ENCODE results near the gene CCDC34. TPM values are rescaled to one million over a fixed set of nuclear protein-coding genes. Genes with fewer than 3 reads are reported as not detected.

Gene CCDC34
- total and polyA plus RNA-seq, 2 of the 4 experiments (the other 2 are of a cell fraction) = 2.5 to 4.5 TPM

DNA sequence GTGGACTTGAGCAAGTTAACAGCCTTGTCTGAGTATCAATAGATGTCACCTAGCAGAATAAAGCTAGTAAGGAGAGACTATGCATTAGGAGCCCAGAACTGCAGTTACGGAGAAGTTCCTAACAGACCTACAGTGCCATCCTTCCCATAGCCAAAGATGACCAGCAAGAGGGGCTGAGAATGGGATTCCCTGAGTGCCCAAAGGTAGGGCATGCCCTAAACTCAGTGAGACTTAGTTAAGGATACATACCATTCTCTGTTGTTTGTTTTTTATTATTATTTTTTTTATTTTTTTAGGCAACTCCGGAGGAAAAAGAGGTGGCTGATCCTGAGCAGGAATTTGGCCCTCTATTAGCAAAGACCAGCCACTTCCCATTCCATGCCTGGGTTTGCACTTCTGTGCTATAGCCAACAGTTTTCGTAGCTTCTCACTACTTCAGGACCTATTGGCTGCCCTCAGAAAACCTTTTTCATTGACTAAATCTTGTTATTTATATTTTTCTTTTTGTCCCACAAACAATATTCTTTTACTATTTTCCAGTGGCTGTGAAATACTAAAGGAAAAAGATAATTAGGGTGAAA is 33.3 kb upstream of the CCDC34 start:
- CTCF ChIA-PET = no interaction called here
- Histone ChIP-seq H4K5ac (ENCODE audit: low read depth, low read length) (peak overlapping the region; percentile 72; the same call in 1 of the 2 replicates), H2AFZ (replicated peaks; ENCODE audit: low read length, poor library complexity) (no peak overlapping the region), H2BK20ac (ENCODE audit: low read depth, low read length) (peak overlapping the region; percentile 53; the same call in 1 of the 2 replicates), H4K8ac (ENCODE audit: low read depth in 2 of 2, low read length in 2 of 2) (no peak overlapping the region; a peak in 1 of 4 replicates), H3K4me3 (ENCODE audit: insufficient read depth, low read depth, low read length) (no peak overlapping the region), H2AK9ac (replicated peaks; ENCODE audit: low read depth, low read length, poor library complexity) (no peak overlapping the region), H3K9ac (ENCODE audit: low read depth, low read length) (no peak overlapping the region), H3K23ac (ENCODE audit: low read depth, low read length) (no peak overlapping the region), H3K56ac (ENCODE audit: extremely low read depth, insufficient read depth, low read length) (no peak overlapping the region), H3K4ac (ENCODE audit: low read depth, low read length) (peak overlapping the region; percentile 44), H3K27me3 (ENCODE audit: control insufficient read depth, insufficient read depth, low read length) (no peaks in the 10 kb centered on the region), H3K18ac (ENCODE audit: low read depth, low read length) (peak overlapping the region; percentile 95), H2BK5ac (ENCODE audit: low read depth, low read length, poor library complexity, severe bottlenecking) (peak overlapping the region; percentile 74), H3K4me2 (ENCODE audit: low read depth, low read length) (peak overlapping the region; percentile 51), H3K27ac (ENCODE audit: insufficient read depth, low read length) (peak overlapping the region; percentile 50; the same call in 1 of the 2 replicates), H2BK120ac (ENCODE audit: low read depth, low read length) (peak overlapping the region; percentile 17), H3K9me3 (ENCODE audit: control insufficient read depth, insufficient read depth, low read length) (no peaks in the 10 kb centered on the region), H4K20me1 (ENCODE audit: insufficient read depth, low read length) (peaks cover 3% of the 10 kb centered on the region; the same call in 1 of the 2 replicates), H3K36me3 (ENCODE audit: control insufficient read depth, insufficient read depth, low read length) (no peaks in the 10 kb centered on the region), H4K91ac (ENCODE audit: insufficient read depth, low read depth, low read length) (peak overlapping the region; percentile 38), H3K14ac (replicated peaks; ENCODE audit: low read depth, low read length) (0 out of 2 replicates have a peak overlapping the region, but pooled peaks have one; percentile 3), H2BK15ac (ENCODE audit: low read depth, low read length) (no peak overlapping the region; the same call in 2 of the 3 replicates), H2AK5ac (ENCODE audit: low read depth, low read length) (no peak overlapping the region; the same call in 1 of the 2 replicates), H3K4me1 (ENCODE audit: control insufficient read depth, insufficient read depth, low read length) (peaks cover 14% of the 10 kb centered on the region), H3K9me1 (ENCODE audit: insufficient read depth, low read length) (peaks cover 10% of the 10 kb centered on the region), H3K79me1 (ENCODE audit: low read depth in 1 of 2, low read length in 2 of 2) (peaks cover 0 to 4% of the 10 kb centered on the region in 2 experiments; a peak in 1 of 4 replicates)
- dilution Hi-C loops (cut with HindIII; ENCODE audit: low sequenced_read_pairs, unreplicated experiment) (no loop called here), intact Hi-C loops (cut with micrococcal nuclease) (loop anchor here (5.0 to 10.0 kb wide), 3 partner anchors 41 to 422 kb away; partner anchors contain the start of gene LGR4), in situ Hi-C loops (cut with MboI; ENCODE audit: low sequenced_read_pairs) (no loop called here)
- no TSS peak for BruUV-seq (replicated peaks)
- ATAC-seq (ENCODE audit: low read depth) (no peak), DNase-seq (no peak)
- WGBS, 2 experiments (ENCODE audit: extremely low coverage in 2 of 2, insufficient read length in 1 of 2) = no CpG with 5 or more reads among the region's 3 CpGs
- POLR2A ChIA-PET (ENCODE audit: unreplicated experiment) = interaction anchor here (0.6 to 1.1 kb wide), 2 partner anchors 8 to 1847 kb away, joined by 3 read pairs; no protein-coding TSS in a partner anchor
- TF ChIP-seq RCOR1 (IDR thresholded peaks at IDR 0.05; ENCODE audit: insufficient replicate concordance, low read length) (no peak), BHLHE40 (IDR thresholded peaks at IDR 0.05; ENCODE audit: low read depth, low read length) (no peak), MAZ (IDR thresholded peaks at IDR 0.05; ENCODE audit: borderline replicate concordance, low read depth, low read length) (no peak), MAFK (IDR thresholded peaks at IDR 0.05; ENCODE audit: low read depth, low read length) (no peak), RFX5 (IDR thresholded peaks at IDR 0.05; ENCODE audit: low read depth, low read length) (no peak), FOS (IDR thresholded peaks at IDR 0.05; ENCODE audit: low read depth, low read length) (no peak), MXI1 (IDR thresholded peaks at IDR 0.05; ENCODE audit: borderline replicate concordance, low read depth, low read length) (no peak), NFE2L2 (IDR thresholded peaks at IDR 0.05; ENCODE audit: low read depth, low read length) (no peak), RAD21 (IDR thresholded peaks at IDR 0.05; ENCODE audit: low read length) (no peak), SMC3 (IDR thresholded peaks at IDR 0.05; ENCODE audit: low read depth, low read length) (no peak), CHD1 (IDR thresholded peaks at IDR 0.05; ENCODE audit: low read depth, low read length) (no peak), POLR2A (IDR thresholded peaks at IDR 0.05; ENCODE audit: low read depth, low read length) (no peak)
- TF ChIP-seq, protein P1, sequence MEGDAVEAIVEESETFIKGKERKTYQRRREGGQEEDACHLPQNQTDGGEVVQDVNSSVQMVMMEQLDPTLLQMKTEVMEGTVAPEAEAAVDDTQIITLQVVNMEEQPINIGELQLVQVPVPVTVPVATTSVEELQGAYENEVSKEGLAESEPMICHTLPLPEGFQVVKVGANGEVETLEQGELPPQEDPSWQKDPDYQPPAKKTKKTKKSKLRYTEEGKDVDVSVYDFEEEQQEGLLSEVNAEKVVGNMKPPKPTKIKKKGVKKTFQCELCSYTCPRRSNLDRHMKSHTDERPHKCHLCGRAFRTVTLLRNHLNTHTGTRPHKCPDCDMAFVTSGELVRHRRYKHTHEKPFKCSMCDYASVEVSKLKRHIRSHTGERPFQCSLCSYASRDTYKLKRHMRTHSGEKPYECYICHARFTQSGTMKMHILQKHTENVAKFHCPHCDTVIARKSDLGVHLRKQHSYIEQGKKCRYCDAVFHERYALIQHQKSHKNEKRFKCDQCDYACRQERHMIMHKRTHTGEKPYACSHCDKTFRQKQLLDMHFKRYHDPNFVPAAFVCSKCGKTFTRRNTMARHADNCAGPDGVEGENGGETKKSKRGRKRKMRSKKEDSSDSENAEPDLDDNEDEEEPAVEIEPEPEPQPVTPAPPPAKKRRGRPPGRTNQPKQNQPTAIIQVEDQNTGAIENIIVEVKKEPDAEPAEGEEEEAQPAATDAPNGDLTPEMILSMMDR (conservative IDR thresholded peaks at IDR 0.05; ENCODE audit: low read depth, low read length) = no peak
- TF ChIP-seq, protein P2, sequence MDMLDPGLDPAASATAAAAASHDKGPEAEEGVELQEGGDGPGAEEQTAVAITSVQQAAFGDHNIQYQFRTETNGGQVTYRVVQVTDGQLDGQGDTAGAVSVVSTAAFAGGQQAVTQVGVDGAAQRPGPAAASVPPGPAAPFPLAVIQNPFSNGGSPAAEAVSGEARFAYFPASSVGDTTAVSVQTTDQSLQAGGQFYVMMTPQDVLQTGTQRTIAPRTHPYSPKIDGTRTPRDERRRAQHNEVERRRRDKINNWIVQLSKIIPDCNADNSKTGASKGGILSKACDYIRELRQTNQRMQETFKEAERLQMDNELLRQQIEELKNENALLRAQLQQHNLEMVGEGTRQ (IDR thresholded peaks at IDR 0.05; ENCODE audit: low read depth, low read length) = no peak
- TF ChIP-seq, protein P3, sequence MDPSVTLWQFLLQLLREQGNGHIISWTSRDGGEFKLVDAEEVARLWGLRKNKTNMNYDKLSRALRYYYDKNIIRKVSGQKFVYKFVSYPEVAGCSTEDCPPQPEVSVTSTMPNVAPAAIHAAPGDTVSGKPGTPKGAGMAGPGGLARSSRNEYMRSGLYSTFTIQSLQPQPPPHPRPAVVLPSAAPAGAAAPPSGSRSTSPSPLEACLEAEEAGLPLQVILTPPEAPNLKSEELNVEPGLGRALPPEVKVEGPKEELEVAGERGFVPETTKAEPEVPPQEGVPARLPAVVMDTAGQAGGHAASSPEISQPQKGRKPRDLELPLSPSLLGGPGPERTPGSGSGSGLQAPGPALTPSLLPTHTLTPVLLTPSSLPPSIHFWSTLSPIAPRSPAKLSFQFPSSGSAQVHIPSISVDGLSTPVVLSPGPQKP (IDR thresholded peaks at IDR 0.05; ENCODE audit: borderline replicate concordance, low read depth, low read length) = no peak

Measured in IMR-90 (cell line).